K562 (cell line): ENCODE data around the gene OVOL2. TPM values are rescaled to one million over a fixed set of nuclear protein-coding genes. Genes with fewer than 3 reads are reported as not detected.

ENCODE experiments used
- ATAC-seq: fragments of 200-7000 bp; cut with Tn5 transposase; 3 replicates; pipeline ENCODE4 v1.9.1; 2020; ENCODE audit warnings: moderate library complexity
- BruUV-seq: library from RNA; stranded (reverse); fragments of 400-500 nt; replicated peaks from 2 replicates; lab custom pipeline; 2021; lab: Mats Ljungman, UMichigan
- CTCF ChIA-PET: fragments of 300-600 bp; formaldehyde crosslinking; extraction: SDS; loops from one replicate; lab custom pipeline; 2021; ENCODE audit warnings: low intra/inter-chr PET ratio; lab: Yijun Ruan, JAX
- POLR2A ChIA-PET: fragments of 300-600, 350-650 bp; sonication (Branson Sonifier 250); formaldehyde crosslinking; extraction: SDS; loops from one replicate; lab custom pipeline; 2021; ENCODE audit warnings: antibody characterized with exemption, inconsistent platforms; lab: Yijun Ruan, JAX
- DNase-seq, 4 experiments: peaks; one replicate each; pipeline versions ENCODE4 v3.0.0 to v3.0.0-alpha.2; 2011 to 2018; ENCODE audit warnings: low spot score in 3 of 4, mixed read lengths in 3 of 4; ENCODE audit errors: extremely low read depth in 1 of 4
- FAIRE-seq: peaks from 2 replicates; lab custom pipeline; 2011; peaks lifted over from hg19 to GRCh38; lab: Jason Lieb, UNC
- H2AFZ ChIP-seq: 2 replicates; pipeline ENCODE4 v1.6.0; 2011; ENCODE audit warnings: low read depth, low read length, control low read depth, inconsistent platforms
- H3K27ac ChIP-seq: fragments of 200-600 bp; 3 replicates; pipeline ENCODE4 v1.8.0; 2011; ENCODE audit warnings: low read depth, mild to moderate bottlenecking, control low read depth, inconsistent platforms, low read length, moderate library complexity, mixed read lengths; ENCODE audit errors: extremely low read depth
- H3K27me3 ChIP-seq, 2 experiments: fragments of 300-600 bp in 1 of 2; 2 replicates in 1 of 2; 3 replicates in 1 of 2; pipeline versions ENCODE4 v1.6.0 to v1.8.0; 2011; ENCODE audit warnings: inconsistent platforms in 2 of 2, low read length in 2 of 2, mild to moderate bottlenecking in 1 of 2, mixed read lengths in 1 of 2, moderate library complexity in 1 of 2; ENCODE audit not compliant: control insufficient read depth in 2 of 2, insufficient read depth in 2 of 2
- H3K36me3 ChIP-seq: fragments of 300-600 bp; 3 replicates; pipeline ENCODE4 v1.8.0; 2011; ENCODE audit warnings: mild to moderate bottlenecking, low read length, inconsistent platforms; ENCODE audit not compliant: control insufficient read depth, insufficient read depth
- H3K4me1 ChIP-seq, 2 experiments: fragments of 200-600 bp in 1 of 2; replicated peaks in 1 of 2; 2 replicates in 1 of 2; 3 replicates in 1 of 2; pipeline versions ENCODE4 v1.5.1 to v1.8.0; 2011; ENCODE audit warnings: inconsistent platforms in 2 of 2, low read length in 2 of 2, mild to moderate bottlenecking in 1 of 2, mixed read lengths in 1 of 2, moderate library complexity in 1 of 2; ENCODE audit not compliant: control insufficient read depth in 2 of 2, insufficient read depth in 2 of 2
- H3K4me2 ChIP-seq: 2 replicates; pipeline ENCODE4 v1.6.1; 2011; ENCODE audit warnings: low read length, control low read depth, inconsistent platforms, mixed read lengths; ENCODE audit not compliant: insufficient read depth
- H3K4me3 ChIP-seq: fragments of 200-600 bp; sonication (generic), shearing (Covaris generic); 2 replicates; pipeline ENCODE4 v1.5.1; 2016; ENCODE audit warnings: control low read depth, inconsistent platforms
- H3K79me2 ChIP-seq: fragments of 200-600 bp; 3 replicates; pipeline ENCODE4 v1.8.0; 2011; ENCODE audit warnings: low read length, inconsistent platforms; ENCODE audit not compliant: control insufficient read depth, insufficient read depth
- H3K9ac ChIP-seq, 2 experiments: 2 replicates each; pipeline versions ENCODE4 v1.6.0 to v1.6.1; 2011; ENCODE audit warnings: low read depth in 2 of 2, low read length in 2 of 2, control low read depth in 1 of 2, inconsistent platforms in 1 of 2, mild to moderate bottlenecking in 1 of 2, mixed read lengths in 1 of 2; ENCODE audit not compliant: insufficient read depth in 1 of 2
- H3K9me1 ChIP-seq: one replicate; pipeline ENCODE4 v1.6.0; 2011; ENCODE audit warnings: inconsistent platforms, mild to moderate bottlenecking, low read length, moderate library complexity; ENCODE audit not compliant: control insufficient read depth, insufficient read depth
- H3K9me3 ChIP-seq: replicated peaks from 2 replicates; pipeline ENCODE4 v1.5.1; 2011; ENCODE audit warnings: low read depth, low read length, inconsistent platforms; ENCODE audit not compliant: control insufficient read depth, insufficient read depth
- H4K20me1 ChIP-seq: replicated peaks from 2 replicates; pipeline ENCODE4 v1.6.1; 2011; ENCODE audit warnings: low read length, inconsistent platforms, mixed read lengths; ENCODE audit not compliant: control insufficient read depth, insufficient read depth
- HMG20B ChIP-seq: fragments of 250-450 bp; sonication (Bioruptor Pico); IDR thresholded peaks from 2 replicates; pipeline ENCODE4 v1.5.0; 2021; ENCODE audit warnings: mild to moderate bottlenecking
- MECOM ChIP-seq: fragments of 250-450 bp; sonication (Bioruptor Pico); IDR thresholded peaks from 2 replicates; pipeline ENCODE4 v1.8.0; 2022; ENCODE audit warnings: inconsistent platforms
- NR4A1 ChIP-seq, 2 experiments: fragments of 250-450 bp in 1 of 2; fragments of 450-650 bp in 1 of 2; sonication (Bioruptor Pico) in 1 of 2; IDR thresholded peaks; 2 replicates each; pipeline versions ENCODE4 v1.4.0 to v1.6.1; 2016 to 2020; ENCODE audit warnings: mild to moderate bottlenecking in 2 of 2, missing compliant biosample characterization in 1 of 2, missing genetic modification characterization in 1 of 2, moderate library complexity in 1 of 2
- PTTG1 ChIP-seq: fragments of 450-650 bp; IDR thresholded peaks from 2 replicates; pipeline ENCODE4 v1.6.1; 2016; ENCODE audit warnings: low read depth, mild to moderate bottlenecking, missing genetic modification characterization, missing compliant biosample characterization
- TCF3 ChIP-seq: sonication (generic); formaldehyde crosslinking; IDR thresholded peaks from 2 replicates; pipeline ENCODE4 v1.4.0; 2020; ENCODE audit warnings: mild to moderate bottlenecking, missing genetic modification reagents
- THRAP3 ChIP-seq: fragments of 450-650 bp; IDR thresholded peaks from 2 replicates; pipeline ENCODE4 v1.6.1; 2016; ENCODE audit warnings: mild to moderate bottlenecking, inconsistent platforms, borderline replicate concordance
- TRIM24 ChIP-seq, 2 experiments: fragments of 450-650 bp; IDR thresholded peaks; 2 replicates each; pipeline ENCODE4 v1.6.1; 2016
- ZC3H8 ChIP-seq: fragments of 450-650 bp; IDR thresholded peaks from 2 replicates; pipeline ENCODE4 v1.6.1; 2017
- ZNF121 ChIP-seq: sonication (generic); formaldehyde crosslinking; conservative IDR thresholded peaks from 2 replicates; pipeline ENCODE4 v1.8.0; 2022; ENCODE audit warnings: missing genetic modification reagents
- ZNF561 ChIP-seq: fragments of 450-650 bp; formaldehyde crosslinking; conservative IDR thresholded peaks from 2 replicates; pipeline ENCODE4 v1.4.0; 2020; ENCODE audit warnings: mild to moderate bottlenecking, moderate library complexity
- ZNF668 ChIP-seq: fragments of 250-450 bp; sonication (Bioruptor Pico); IDR thresholded peaks from 2 replicates; pipeline ENCODE4 v1.8.0; 2022; ENCODE audit warnings: mild to moderate bottlenecking, inconsistent platforms
- WGBS: fragments of 100-300 bp; shearing (Covaris generic); methylation state at CpG from one replicate; pipeline ENCODE4 v1.1.6; 2016; ENCODE audit warnings: low coverage, mixed read lengths; ENCODE audit not compliant: insufficient coverage; ENCODE audit errors: missing lambda C conversion rate; 5-methylcytosine and 5-hydroxymethylcytosine counted together
- in situ Hi-C: fragments of 300-500 bp; cut with MboI; formaldehyde crosslinking; loops from 4 replicates; pipeline ENCODE4 v1.15.0; 2018; ENCODE audit warnings: inconsistent platforms, mixed read lengths
- intact Hi-C: fragments of 100-400 bp; cut with micrococcal nuclease; formaldehyde crosslinking; loops from 2 replicates; pipeline ENCODE4 v1.14.2; 2022
- polyA plus RNA-seq, 8 experiments: library from polyadenylated mRNA; depleted of rRNA in 4 of 8; stranded (reverse) in 5 of 8; unstranded in 3 of 8; fragments of >200 nt; fragmentation: Nextera tagmentation in 2 of 8; fragmentation: Illumina TruSeq in 1 of 8; extraction: Ambion mirVana in 2 of 8; extraction: Trizol in 1 of 8; gene quantifications; 2 replicates each; pipeline versions ENCODE4 v1.2.1 to v1.2.3, GENCODE V29; 2011 to 2014; ENCODE audit warnings: inconsistent platforms in 1 of 8, missing spikeins in 1 of 8
- total RNA-seq, 7 experiments: library from RNA; depleted of rRNA in 6 of 7; stranded (reverse); fragments of >200 nt in 6 of 7; fragmentation: Illumina TruSeq in 2 of 7; extraction: Trizol in 2 of 7; gene quantifications; 2 replicates each; pipeline versions ENCODE4 v1.2.1 to v1.2.3, GENCODE V29; 2011 to 2021; ENCODE audit warnings: low replicate concordance in 1 of 7
- TF ChIP-seq, protein P1 (sequence below): sonication (generic); formaldehyde crosslinking; IDR thresholded peaks from 2 replicates; pipeline ENCODE4 v1.8.0; 2022; ENCODE audit warnings: mild to moderate bottlenecking, missing genetic modification reagents
- TF ChIP-seq, protein P2 (sequence below): sonication (generic); formaldehyde crosslinking; IDR thresholded peaks from 2 replicates; pipeline ENCODE4 v1.8.1; 2023; ENCODE audit warnings: missing genetic modification reagents, mild to moderate bottlenecking, borderline replicate concordance
- TF ChIP-seq, protein P3 (sequence below): fragments of 250-450 bp; sonication (Bioruptor Pico); IDR thresholded peaks from 2 replicates; pipeline ENCODE4 v1.8.0; 2021; ENCODE audit warnings: mild to moderate bottlenecking, moderate library complexity

The OVOL2 gene
- total and polyA plus RNA-seq, 9 of the 15 experiments (the other 6 are each of a cell fraction or from before 2014, with no cell fraction given): not detected

DNA sequence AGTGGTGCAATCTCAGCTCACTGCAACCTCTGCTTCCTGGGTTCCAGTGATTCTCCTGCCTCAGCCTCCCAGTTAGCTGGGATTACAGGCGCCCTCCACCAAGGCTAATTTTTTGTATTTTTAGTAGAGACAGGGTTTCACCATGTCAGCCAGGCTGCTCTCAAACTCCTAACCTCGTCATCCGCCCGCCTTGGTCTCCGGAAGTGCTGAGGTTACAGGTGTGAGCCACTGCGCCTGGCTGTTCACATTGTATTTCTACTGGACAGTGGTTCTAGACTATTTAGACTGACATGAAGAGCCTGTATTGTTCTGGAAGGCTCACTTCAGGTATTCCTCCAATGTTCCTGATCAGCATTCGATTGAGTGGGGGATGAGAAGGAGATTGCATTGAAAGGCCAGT lies 14.8 kb upstream of the OVOL2 start:
- BruUV-seq: no TSS peak
- in situ Hi-C loops (no loop called here), intact Hi-C loops (no loop called here)
- FAIRE-seq: no peak
- Histone ChIP-seq H3K4me3 (no peak overlapping the region), H3K4me2 (no peak overlapping the region), H3K9me1 (no peaks in the 10 kb centered on the region), H3K27me3 (peaks cover 0 to 10% of the 10 kb centered on the region in 2 experiments; a peak in 3 of 5 replicates), H3K9me3 (no peaks in the 10 kb centered on the region), H3K36me3 (no peaks in the 10 kb centered on the region), H3K79me2 (no peaks in the 10 kb centered on the region), H3K9ac (no peak overlapping the region), H3K27ac (no peak overlapping the region), H2AFZ (no peak overlapping the region), H3K4me1 (no peaks in the 10 kb centered on the region), H4K20me1 (no peaks in the 10 kb centered on the region)
- WGBS: 0% methylated on average over 3 of the region's 7 CpGs
- ChIA-PET POLR2A (no interaction called here), CTCF (no interaction called here)
- DNase-seq: no peak
- no peak for ATAC-seq
- TF ChIP-seq ZNF668 (no peak), NR4A1 (CRISPR knock-in tag; IDR thresholded peaks at IDR 0.05) (no peak), NR4A1 (tag; IDR thresholded peaks at IDR 0.05) (no peak), MECOM (CRISPR knock-in tag) (no peak), TCF3 (CRISPR knock-in tag) (no peak), ZNF561 (CRISPR knock-in tag) (no peak), THRAP3 (no peak), PTTG1 (tag) (no peak), ZNF121 (CRISPR knock-in tag) (no peak), TRIM24 (IDR thresholded peaks at IDR 0.05) (no peak), ZC3H8 (no peak), HMG20B (CRISPR knock-in tag) (no peak)
- TF ChIP-seq, protein P1, sequence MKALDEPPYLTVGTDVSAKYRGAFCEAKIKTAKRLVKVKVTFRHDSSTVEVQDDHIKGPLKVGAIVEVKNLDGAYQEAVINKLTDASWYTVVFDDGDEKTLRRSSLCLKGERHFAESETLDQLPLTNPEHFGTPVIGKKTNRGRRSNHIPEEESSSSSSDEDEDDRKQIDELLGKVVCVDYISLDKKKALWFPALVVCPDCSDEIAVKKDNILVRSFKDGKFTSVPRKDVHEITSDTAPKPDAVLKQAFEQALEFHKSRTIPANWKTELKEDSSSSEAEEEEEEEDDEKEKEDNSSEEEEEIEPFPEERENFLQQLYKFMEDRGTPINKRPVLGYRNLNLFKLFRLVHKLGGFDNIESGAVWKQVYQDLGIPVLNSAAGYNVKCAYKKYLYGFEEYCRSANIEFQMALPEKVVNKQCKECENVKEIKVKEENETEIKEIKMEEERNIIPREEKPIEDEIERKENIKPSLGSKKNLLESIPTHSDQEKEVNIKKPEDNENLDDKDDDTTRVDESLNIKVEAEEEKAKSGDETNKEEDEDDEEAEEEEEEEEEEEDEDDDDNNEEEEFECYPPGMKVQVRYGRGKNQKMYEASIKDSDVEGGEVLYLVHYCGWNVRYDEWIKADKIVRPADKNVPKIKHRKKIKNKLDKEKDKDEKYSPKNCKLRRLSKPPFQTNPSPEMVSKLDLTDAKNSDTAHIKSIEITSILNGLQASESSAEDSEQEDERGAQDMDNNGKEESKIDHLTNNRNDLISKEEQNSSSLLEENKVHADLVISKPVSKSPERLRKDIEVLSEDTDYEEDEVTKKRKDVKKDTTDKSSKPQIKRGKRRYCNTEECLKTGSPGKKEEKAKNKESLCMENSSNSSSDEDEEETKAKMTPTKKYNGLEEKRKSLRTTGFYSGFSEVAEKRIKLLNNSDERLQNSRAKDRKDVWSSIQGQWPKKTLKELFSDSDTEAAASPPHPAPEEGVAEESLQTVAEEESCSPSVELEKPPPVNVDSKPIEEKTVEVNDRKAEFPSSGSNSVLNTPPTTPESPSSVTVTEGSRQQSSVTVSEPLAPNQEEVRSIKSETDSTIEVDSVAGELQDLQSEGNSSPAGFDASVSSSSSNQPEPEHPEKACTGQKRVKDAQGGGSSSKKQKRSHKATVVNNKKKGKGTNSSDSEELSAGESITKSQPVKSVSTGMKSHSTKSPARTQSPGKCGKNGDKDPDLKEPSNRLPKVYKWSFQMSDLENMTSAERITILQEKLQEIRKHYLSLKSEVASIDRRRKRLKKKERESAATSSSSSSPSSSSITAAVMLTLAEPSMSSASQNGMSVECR (CRISPR knock-in tag): no peak
- TF ChIP-seq, protein P2, sequence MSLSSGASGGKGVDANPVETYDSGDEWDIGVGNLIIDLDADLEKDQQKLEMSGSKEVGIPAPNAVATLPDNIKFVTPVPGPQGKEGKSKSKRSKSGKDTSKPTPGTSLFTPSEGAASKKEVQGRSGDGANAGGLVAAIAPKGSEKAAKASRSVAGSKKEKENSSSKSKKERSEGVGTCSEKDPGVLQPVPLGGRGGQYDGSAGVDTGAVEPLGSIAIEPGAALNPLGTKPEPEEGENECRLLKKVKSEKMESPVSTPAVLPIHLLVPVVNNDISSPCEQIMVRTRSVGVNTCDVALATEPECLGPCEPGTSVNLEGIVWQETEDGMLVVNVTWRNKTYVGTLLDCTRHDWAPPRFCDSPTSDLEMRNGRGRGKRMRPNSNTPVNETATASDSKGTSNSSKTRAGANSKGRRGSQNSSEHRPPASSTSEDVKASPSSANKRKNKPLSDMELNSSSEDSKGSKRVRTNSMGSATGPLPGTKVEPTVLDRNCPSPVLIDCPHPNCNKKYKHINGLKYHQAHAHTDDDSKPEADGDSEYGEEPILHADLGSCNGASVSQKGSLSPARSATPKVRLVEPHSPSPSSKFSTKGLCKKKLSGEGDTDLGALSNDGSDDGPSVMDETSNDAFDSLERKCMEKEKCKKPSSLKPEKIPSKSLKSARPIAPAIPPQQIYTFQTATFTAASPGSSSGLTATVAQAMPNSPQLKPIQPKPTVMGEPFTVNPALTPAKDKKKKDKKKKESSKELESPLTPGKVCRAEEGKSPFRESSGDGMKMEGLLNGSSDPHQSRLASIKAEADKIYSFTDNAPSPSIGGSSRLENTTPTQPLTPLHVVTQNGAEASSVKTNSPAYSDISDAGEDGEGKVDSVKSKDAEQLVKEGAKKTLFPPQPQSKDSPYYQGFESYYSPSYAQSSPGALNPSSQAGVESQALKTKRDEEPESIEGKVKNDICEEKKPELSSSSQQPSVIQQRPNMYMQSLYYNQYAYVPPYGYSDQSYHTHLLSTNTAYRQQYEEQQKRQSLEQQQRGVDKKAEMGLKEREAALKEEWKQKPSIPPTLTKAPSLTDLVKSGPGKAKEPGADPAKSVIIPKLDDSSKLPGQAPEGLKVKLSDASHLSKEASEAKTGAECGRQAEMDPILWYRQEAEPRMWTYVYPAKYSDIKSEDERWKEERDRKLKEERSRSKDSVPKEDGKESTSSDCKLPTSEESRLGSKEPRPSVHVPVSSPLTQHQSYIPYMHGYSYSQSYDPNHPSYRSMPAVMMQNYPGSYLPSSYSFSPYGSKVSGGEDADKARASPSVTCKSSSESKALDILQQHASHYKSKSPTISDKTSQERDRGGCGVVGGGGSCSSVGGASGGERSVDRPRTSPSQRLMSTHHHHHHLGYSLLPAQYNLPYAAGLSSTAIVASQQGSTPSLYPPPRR: no peak
- TF ChIP-seq, protein P3, sequence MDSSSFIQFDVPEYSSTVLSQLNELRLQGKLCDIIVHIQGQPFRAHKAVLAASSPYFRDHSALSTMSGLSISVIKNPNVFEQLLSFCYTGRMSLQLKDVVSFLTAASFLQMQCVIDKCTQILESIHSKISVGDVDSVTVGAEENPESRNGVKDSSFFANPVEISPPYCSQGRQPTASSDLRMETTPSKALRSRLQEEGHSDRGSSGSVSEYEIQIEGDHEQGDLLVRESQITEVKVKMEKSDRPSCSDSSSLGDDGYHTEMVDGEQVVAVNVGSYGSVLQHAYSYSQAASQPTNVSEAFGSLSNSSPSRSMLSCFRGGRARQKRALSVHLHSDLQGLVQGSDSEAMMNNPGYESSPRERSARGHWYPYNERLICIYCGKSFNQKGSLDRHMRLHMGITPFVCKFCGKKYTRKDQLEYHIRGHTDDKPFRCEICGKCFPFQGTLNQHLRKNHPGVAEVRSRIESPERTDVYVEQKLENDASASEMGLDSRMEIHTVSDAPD (CRISPR knock-in tag): no peak
